CD4-positive, alpha-beta T cell treated with Interleukin-4 for 1 hour (primary cell): ENCODE results near the gene NOP10.
"Not testable (repeated sequence)": the region's sequence is repeated elsewhere in the genome, so short reads cannot be mapped to it uniquely, and the experiment has no call there.

Experiments
- DNase-seq, 2 donors: peaks; one replicate each; pipeline ENCODE4 v3.0.0-alpha.2; 2020 to 2022

NOP10 gene

DNA sequence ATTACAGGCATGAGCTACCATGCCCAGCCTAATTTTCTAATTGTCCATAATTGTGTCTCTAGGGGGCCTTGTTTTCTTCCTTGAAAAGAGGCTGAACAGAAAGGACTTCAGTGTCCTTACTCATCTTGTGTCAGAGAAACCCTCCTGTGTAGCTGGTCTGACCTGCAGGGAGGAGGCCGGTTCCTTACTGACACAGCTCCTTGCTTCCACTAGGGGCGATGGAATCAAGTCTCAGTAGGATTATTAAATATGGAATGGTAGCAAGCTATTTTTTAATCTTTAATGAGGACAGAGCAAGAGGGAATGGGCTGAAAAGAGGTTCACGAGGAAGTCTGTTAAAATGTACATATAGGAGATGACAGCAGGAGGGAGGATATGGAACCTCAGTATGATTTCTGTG is 15.4 kb upstream of the NOP10 start:
- DNase-seq = no peak

DNA sequence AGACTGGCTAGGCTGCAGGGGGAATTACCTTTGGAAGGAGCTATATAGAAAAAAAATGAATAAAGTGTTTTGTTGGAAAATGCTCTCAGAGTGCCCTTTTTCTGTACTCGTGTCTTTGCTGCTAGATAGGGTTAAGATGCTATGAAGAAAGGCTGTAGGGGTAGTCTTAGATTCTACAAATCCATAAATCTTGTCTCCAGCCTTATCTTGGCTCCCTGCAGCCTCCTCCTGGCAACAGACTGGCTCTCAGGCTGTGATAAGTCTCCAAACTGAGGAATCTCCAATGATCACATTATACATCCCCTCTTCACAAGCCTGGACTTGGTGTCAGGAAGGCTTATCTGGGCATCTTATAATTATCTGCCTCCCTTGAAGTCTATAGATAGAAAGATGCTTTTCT is 14.7 kb upstream of the NOP10 start:
- DNase-seq = no peak

- DNase-seq = no peak
These were observed 12.3 kb upstream of the NOP10 start for GRCh38 chr15:34355241-34355640.

DNA sequence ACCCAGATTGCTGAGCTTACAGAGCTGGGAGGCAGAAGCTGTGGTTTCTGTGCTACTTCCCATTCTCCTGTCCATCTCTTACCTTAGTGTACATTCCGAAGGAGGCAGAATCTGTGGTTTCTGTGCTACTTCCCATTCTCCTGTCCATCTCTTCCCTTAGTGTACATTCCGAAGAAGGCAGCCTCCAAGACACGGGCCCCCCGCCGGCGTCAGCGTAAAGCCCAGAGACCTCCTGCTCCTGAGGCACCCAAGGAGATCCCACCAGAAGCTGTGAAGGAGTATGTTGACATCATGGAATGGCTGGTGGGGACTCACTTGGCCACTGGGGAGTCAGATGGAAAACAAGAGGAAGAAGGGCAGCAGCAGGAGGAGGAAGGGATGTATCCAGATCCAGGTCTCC is 11.3 kb upstream of the NOP10 start:
- DNase-seq = no peak

GRCh38 chr15:34353627-34354026 is 10.7 kb upstream of the NOP10 start:
- DNase-seq = no peak

GRCh38 chr15:34352996-34353395 is 10.1 kb upstream of the NOP10 start:
- not testable (repeated sequence) for DNase-seq

- DNase-seq = no peak
These were observed 6.8 kb upstream of the NOP10 start for GRCh38 chr15:34349769-34350168.

DNA sequence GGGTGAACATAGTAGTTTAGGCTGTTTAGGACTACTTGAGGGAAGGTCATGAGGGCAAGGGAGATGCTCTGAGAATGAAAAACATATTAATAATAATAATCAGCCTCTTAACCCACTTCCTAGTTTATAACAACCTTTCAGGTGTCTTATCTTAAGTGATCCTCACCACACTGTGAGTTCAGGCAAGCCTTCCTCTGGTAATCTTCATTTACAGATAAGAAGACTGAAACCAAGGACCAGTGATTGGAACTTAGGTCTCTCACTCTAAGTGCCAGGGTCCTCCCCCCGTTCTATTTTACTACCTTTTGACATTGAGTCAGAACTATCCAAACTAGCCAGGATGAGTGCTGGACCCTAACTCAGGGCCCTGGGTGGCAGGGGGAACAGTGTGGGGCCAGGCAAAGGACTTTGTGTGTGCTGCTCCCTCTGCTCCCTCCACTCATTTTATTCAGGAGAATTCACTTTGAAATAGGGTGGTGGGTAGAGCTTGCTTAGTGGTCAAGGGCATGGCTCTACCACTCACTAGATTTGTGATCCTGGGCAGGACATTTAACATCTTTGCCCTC is 5.9 kb upstream of the NOP10 start:
- DNase-seq = no peak

- DNase-seq = no peak
These were observed 5.2 kb upstream of the NOP10 start for GRCh38 chr15:34347951-34348638.

DNA sequence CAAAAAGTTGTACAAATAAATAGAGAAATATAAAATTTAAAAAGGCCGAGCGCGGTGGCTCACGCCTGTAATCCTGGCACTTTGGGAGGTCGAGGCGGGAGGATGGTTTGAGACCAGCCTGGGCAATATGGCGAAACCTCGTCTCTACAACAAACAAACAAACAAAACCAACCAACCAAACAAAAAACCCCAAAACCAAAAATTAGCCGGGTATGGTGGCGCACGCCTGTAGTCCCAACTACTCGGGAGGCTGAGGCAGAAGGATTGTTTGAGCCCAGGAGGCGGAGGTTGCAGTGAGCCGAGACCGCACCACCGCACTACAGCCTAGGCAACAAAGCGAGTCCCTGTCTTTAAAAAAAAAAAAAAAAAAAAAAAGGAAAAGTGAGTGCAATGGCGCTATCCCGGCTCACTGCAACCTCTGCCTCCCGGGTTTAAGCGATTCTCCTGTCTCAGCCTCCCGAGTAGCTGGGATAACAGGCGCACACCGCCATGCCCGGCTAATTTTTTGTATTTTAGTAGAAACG is 661 bp downstream of the NOP10 start:
- peak in 1 of 2 donors; percentile 38 for DNase-seq

- DNase-seq = no peak
These were observed 1.3 kb downstream of the NOP10 start for GRCh38 chr15:34341381-34342212.

GRCh38 chr15:34339946-34340345 is 3.0 kb downstream of the NOP10 start:
- DNase-seq = no peak

GRCh38 chr15:34338347-34338746 is 4.6 kb downstream of the NOP10 start:
- DNase-seq = no peak

DNA sequence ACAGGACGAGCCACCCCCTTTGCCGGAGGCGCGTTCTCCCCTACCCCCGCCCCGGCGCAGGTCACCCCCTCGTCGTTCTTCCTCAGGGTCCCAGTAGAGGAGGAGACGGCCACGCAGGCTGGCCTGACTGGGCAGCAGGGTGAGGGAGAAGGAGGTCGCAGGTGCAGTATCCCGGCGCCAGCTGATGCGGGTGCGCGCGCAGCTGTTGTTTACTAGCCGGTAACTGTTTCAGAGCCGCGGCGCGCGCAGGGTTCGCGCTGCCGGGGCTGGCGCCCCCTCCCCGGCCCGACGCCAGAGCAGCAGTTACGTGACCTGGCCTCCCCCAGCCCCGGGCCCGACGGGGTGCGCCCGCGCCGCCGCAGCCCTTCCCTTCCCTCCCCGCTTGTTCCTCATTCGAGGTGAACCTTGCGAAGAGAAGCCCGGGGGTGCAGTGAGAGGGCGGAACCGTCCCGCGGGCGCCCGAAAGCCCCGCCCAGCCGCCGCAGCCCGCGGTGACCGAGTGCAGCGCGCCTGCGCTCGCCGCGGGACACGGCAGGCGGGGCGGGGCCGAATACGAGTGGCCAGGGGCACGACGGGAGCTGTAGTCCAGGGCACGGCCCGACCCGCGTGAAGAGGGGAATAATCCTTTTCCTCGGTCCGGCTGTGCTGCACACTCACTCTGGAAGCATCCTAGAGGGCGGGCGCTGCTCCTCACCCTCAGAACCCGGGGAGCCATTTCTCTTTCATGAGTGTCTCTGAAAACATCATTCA is 5.2 kb downstream of the NOP10 start, which contains the start of gene SLC12A6:
Gene SLC12A6 (minus strand): TSS at position 225 of the 750 bp plus-strand sequence. CDS start 1,101 bp downstream, outside the sequence.
- DNase-seq = peak; percentile 92 to 93

DNA sequence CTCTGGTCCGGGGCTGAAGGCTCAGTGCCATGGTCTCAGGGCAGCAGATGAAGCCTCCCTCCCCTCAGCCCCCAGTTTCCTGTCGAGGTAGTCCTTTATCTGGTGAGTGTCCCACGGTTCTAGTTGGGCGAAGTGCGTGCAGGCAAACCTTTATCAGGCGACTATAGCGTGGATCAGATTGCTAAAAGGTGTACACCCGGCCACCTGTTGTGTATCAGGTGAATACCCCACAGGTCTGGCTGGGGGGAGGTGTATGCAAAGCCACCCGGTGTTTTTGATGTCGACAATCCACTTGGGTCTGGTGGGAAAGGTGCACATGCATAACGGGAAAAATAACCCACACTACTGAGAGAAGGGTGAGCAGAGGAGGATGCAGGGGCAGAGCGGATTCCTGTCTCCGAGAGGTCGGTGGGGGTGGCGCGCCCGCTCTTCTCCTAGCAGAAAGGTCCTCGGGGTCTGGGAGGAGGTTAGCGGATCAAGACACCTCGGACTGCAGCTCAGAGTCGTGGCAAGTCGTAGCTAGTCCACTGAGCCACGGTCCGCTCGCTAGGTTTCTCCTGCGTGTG is 5.9 kb downstream of the NOP10 start:
- peak; percentile 28 to 36 for DNase-seq

DNA sequence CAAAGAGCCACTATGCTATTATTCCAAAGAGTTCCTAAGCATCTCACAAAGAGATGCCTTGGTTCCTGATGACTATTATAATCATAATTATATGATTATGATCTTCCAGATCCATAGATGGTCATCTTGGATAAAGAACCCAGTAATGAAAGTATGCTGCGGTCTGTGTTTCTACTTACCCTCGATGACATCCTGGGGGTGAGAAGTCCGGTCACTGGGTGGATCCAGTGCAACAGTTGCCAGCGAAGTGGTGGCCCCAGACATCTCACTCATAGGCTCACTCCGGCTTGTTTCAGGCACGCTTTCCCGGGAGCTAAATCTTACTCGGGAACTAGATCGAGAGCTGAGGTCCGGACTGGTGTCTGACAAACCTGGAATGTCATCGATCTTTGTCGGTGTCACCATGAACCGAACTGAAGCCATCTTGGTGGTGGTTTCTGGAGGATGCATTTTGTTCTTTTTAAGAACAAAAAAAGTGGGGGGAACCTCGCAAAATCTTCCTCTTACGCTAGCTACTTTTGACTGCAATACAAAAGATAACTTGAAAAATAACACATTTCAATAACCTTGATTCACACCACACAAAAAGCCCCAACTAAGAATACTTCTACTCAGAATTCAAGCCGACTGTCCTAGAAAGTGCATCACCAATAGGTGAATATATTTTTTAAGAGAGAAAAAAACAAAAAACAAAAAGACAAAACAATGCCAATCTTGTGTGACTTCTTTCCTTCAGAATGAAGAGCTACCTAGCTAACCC is 6.5 kb downstream of the NOP10 start:
- DNase-seq = peak in 1 of 2 donors; percentile 31

- DNase-seq = peak in 1 of 2 donors; percentile 53
These were observed 7.5 kb downstream of the NOP10 start for GRCh38 chr15:34335176-34336032.

GRCh38 chr15:34334672-34335071 is 8.3 kb downstream of the NOP10 start:
- DNase-seq = peak in 1 of 2 donors; percentile 11

DNA sequence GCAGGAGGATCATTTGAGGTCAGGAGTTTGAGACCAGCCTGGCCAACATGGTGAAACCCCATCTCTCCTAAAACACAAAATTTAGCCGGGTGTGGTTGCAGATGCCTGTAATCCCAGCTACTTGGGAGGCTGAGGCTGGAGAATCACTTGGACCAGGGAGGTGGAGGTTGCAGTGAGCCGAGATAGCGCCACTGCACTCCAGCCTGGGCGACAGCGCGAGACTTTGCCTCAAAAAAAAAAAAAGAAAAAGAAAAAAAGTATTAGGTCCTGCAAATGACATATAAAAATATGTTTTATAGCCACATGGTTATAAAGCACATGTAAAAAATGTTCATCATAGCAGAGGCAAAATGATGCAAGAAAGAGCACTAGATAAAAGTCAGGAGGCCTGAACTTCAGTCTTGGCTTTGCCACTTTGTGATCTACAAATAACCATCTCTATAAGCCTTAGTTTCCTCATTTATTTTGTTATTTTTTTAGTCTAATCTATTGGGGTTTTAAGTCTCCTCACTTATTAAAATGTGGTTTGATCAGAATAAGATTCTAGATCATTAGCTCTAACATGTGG is 10.3 kb downstream of the NOP10 start:
- no peak for DNase-seq

DNA sequence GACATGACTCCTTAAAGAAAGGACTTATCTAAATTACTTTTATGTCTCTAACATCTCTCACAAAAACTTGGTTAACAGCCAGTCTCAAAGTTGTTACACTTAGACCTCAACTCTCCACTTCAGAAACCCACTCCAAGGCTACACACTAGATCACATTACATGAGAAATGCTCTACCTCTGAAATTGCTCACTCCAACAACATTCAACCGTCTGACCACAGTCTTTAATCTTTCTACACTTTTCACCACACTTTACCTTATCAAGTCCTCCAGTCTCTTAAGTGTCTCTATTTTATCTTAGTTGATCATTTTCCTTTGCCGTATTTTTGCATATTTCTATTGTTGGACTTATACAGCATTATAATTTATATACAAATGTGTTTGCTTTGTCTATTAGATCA is 11.1 kb downstream of the NOP10 start:
- DNase-seq = peak in 1 of 2 donors; percentile 73
